GM23338 (cell line): ENCODE measurements around the gene LRP1B. TPM values are rescaled to one million over a fixed set of nuclear protein-coding genes. Genes with fewer than 3 reads are reported as not detected.
A peak's percentile ranks its signal among the peaks of the same experiment; 100 is the strongest.

ENCODE experiments used
- ATAC-seq: fragments of 200-7000 bp; cut with Tn5 transposase; 3 replicates; pipeline ENCODE4 v1.9.1; 2020
- DNase-seq: peaks from one replicate; pipeline ENCODE4 v3.0.0-alpha.2; 2015; ENCODE audit warnings: low spot score
- H2AFZ ChIP-seq: fragments of 200-600 bp; sonication (generic); 2 replicates; pipeline ENCODE4 v1.8.0; 2016; ENCODE audit warnings: antibody characterized with exemption, mild to moderate bottlenecking, moderate library complexity
- H3F3A ChIP-seq: fragments of 200-600 bp; sonication (generic); replicated peaks from 2 replicates; pipeline ENCODE4 v1.8.0; 2017; ENCODE audit warnings: antibody characterized with exemption, mixed run types, low read depth
- H3K27ac ChIP-seq: fragments of 200-600 bp; sonication (generic); 2 replicates; pipeline ENCODE4 v1.6.1; 2016; ENCODE audit warnings: low read depth
- H3K27me3 ChIP-seq: fragments of 200-600 bp; sonication (generic); 2 replicates; pipeline ENCODE4 v1.8.0; 2016; ENCODE audit warnings: mild to moderate bottlenecking, mixed run types, moderate library complexity; ENCODE audit not compliant: insufficient read depth
- H3K36me3 ChIP-seq: fragments of 200-600 bp; sonication (generic); 2 replicates; pipeline ENCODE4 v1.8.0; 2016; ENCODE audit warnings: mild to moderate bottlenecking; ENCODE audit not compliant: insufficient read depth
- H3K4me1 ChIP-seq: fragments of 200-600 bp; sonication (generic); 2 replicates; pipeline ENCODE4 v1.8.0; 2016; ENCODE audit warnings: mild to moderate bottlenecking, moderate library complexity; ENCODE audit not compliant: insufficient read depth
- H3K4me2 ChIP-seq: fragments of 200-600 bp; sonication (generic); 2 replicates; pipeline ENCODE4 v1.7.1; 2017; ENCODE audit warnings: mixed run types
- H3K4me3 ChIP-seq: fragments of 200-600 bp; sonication (generic); 2 replicates; pipeline ENCODE4 v1.6.1; 2016; ENCODE audit warnings: mixed run types
- H3K79me2 ChIP-seq: fragments of 200-600 bp; sonication (generic); replicated peaks from 2 replicates; pipeline ENCODE4 v1.8.0; 2017; ENCODE audit warnings: mild to moderate bottlenecking; ENCODE audit not compliant: insufficient read depth
- H3K9me2 ChIP-seq: fragments of 200-600 bp; sonication (generic); 2 replicates; pipeline ENCODE4 v1.8.0; 2017; ENCODE audit not compliant: insufficient read depth
- H4K20me1 ChIP-seq: fragments of 200-600 bp; sonication (generic); replicated peaks from 2 replicates; pipeline ENCODE4 v1.8.0; 2017; ENCODE audit warnings: mild to moderate bottlenecking; ENCODE audit not compliant: insufficient read depth
- H3K27ac Mint-ChIP-seq: 2 replicates; pipeline ENCODE4 v1.8.0; 2020; ENCODE audit warnings: inconsistent platforms, mild to moderate bottlenecking, moderate library complexity, mixed read lengths
- H3K27me3 Mint-ChIP-seq: 3 replicates; pipeline ENCODE4 v1.8.0; 2022; ENCODE audit warnings: low read depth, mild to moderate bottlenecking, moderate library complexity, mixed read lengths, inconsistent platforms; ENCODE audit not compliant: insufficient read depth, poor library complexity
- H3K36me3 Mint-ChIP-seq: 3 replicates; pipeline ENCODE4 v1.8.0; 2021; ENCODE audit warnings: low read depth, mild to moderate bottlenecking, inconsistent platforms, moderate library complexity, mixed read lengths
- H3K4me1 Mint-ChIP-seq: 3 replicates; pipeline ENCODE4 v1.8.0; 2020; ENCODE audit warnings: mild to moderate bottlenecking, inconsistent platforms, mixed read lengths
- H3K4me3 Mint-ChIP-seq: 3 replicates; pipeline ENCODE4 v1.8.0; 2021; ENCODE audit warnings: moderate library complexity, mild to moderate bottlenecking, inconsistent platforms, mixed read lengths
- H3K9me3 Mint-ChIP-seq: 3 replicates; pipeline ENCODE4 v1.8.0; 2020; ENCODE audit warnings: moderate library complexity, mild to moderate bottlenecking, inconsistent platforms, mixed read lengths
- ETS1 ChIP-seq: IDR thresholded peaks from 2 replicates; pipeline ENCODE4 v1.6.1; 2016; ENCODE audit warnings: antibody characterized with exemption
- EZH2 ChIP-seq: fragments of 200-600 bp; sonication (generic); IDR thresholded peaks from one replicate; pipeline ENCODE4 v1.8.0; 2017; ENCODE audit warnings: antibody characterized with exemption, mild to moderate bottlenecking, low read depth; ENCODE audit not compliant: unreplicated experiment
- EZH2phosphoT487 ChIP-seq: fragments of 200-600 bp; sonication (generic); IDR thresholded peaks from one replicate; pipeline ENCODE4 v1.8.1; 2018; ENCODE audit warnings: antibody characterized with exemption; ENCODE audit not compliant: unreplicated experiment
- JUNB ChIP-seq: IDR thresholded peaks from one replicate; pipeline ENCODE4 v1.6.1; 2016; ENCODE audit warnings: antibody characterized with exemption; ENCODE audit not compliant: unreplicated experiment
- NANOG ChIP-seq: IDR thresholded peaks from 2 replicates; pipeline ENCODE4 v1.6.1; 2016; ENCODE audit warnings: antibody characterized with exemption, borderline replicate concordance
- REST ChIP-seq: IDR thresholded peaks from one replicate; pipeline ENCODE4 v1.6.1; 2018; ENCODE audit warnings: antibody characterized with exemption; ENCODE audit not compliant: unreplicated experiment
- STAT1 ChIP-seq: IDR thresholded peaks from one replicate; pipeline ENCODE4 v1.6.1; 2016; ENCODE audit warnings: antibody characterized with exemption; ENCODE audit not compliant: unreplicated experiment
- ZNF331 ChIP-seq: fragments of 250-450 bp; sonication (Bioruptor Pico); IDR thresholded peaks from 2 replicates; pipeline ENCODE4 v1.5.0; 2020; ENCODE audit warnings: low read depth, mild to moderate bottlenecking, moderate library complexity
- ZNF462 ChIP-seq: fragments of 250-450 bp; sonication (Bioruptor Pico); IDR thresholded peaks from 2 replicates; pipeline ENCODE4 v1.5.0; 2020; ENCODE audit warnings: mild to moderate bottlenecking, moderate library complexity
- polyA plus RNA-seq: library from polyadenylated mRNA; unstranded; fragments of >200 nt; fragmentation: Nextera tagmentation; extraction: Ambion mirVana; gene quantifications from 2 replicates; pipeline ENCODE4 v1.2.1, GENCODE V29; 2016
- total RNA-seq: library from RNA; depleted of rRNA; stranded (reverse); fragments of >200 nt; shearing (Covaris generic); gene quantifications from 2 replicates; pipeline ENCODE4 v1.2.3, GENCODE V29; 2014

LRP1B gene
- total and polyA plus RNA-seq, 2 experiments from 2014 or later: 0.15 to 0.97 TPM

GRCh38 chr2:141455211-141455826, 675.5 kb downstream of the LRP1B start (continued):
- no peak for TF ChIP-seq REST
- TF ChIP-seq ZNF462: no peak
- TF ChIP-seq NANOG: no peak
- TF ChIP-seq EZH2: no peak

GRCh38 chr2:141440072-141440635, 690.7 kb downstream of the LRP1B start:
- no peak overlapping the region for H3K27ac ChIP-seq
- no peaks in the 10 kb centered on the region for H3K27me3 ChIP-seq
- H2AFZ ChIP-seq: peak overlapping the region; percentile 74; the same call in 1 of the 2 replicates
- Mint-ChIP-seq H3K4me3 (no peak overlapping the region), H3K4me1 (no peaks in the 10 kb centered on the region), H3K27me3 (no peaks in the 10 kb centered on the region), H3K27ac (no peak overlapping the region), H3K36me3 (no peaks in the 10 kb centered on the region), H3K9me3 (peaks cover 5% of the 10 kb centered on the region; the same call in 2 of the 3 replicates)
- ATAC-seq: no peak
- peak; percentile 2 for DNase-seq
- no peaks in the 10 kb centered on the region for H4K20me1 ChIP-seq
- no peaks in the 10 kb centered on the region for H3K79me2 ChIP-seq
- H3F3A ChIP-seq: no peaks in the 10 kb centered on the region
- no peaks in the 10 kb centered on the region for H3K4me1 ChIP-seq
- no peak overlapping the region for H3K4me2 ChIP-seq
- H3K4me3 ChIP-seq: no peak overlapping the region
- H3K36me3 ChIP-seq: no peaks in the 10 kb centered on the region
- no peaks in the 10 kb centered on the region; the same call in 1 of the 2 replicates for H3K9me2 ChIP-seq
- no peak for TF ChIP-seq ETS1
- TF ChIP-seq REST: no peak
- no peak for TF ChIP-seq NANOG
- TF ChIP-seq ZNF331: no peak
- TF ChIP-seq EZH2phosphoT487: no peak
- no peak for TF ChIP-seq STAT1
- TF ChIP-seq EZH2: no peak
- TF ChIP-seq JUNB: no peak
